Activated T-helper 2 cell treated with anti-CD3 and anti-CD28 coated beads, Interferon-gamma antibody, Interleukin-2, Interleukin-4, amounts not matched to agents 10 μg/mL and 5 μg/mL and 100 μg/mL, durations not matched to agents 14 hours and 24 hours and 36 hours (primary cell): ENCODE measurements around the gene BDH2. TPM values are rescaled to one million over a fixed set of nuclear protein-coding genes. Genes with fewer than 3 reads are reported as not detected.

Experiments used
- DNase-seq: peaks from one replicate; pipeline ENCODE4 v3.0.0; 2021; ENCODE audit warnings: low spot score
- H3K27ac Mint-ChIP-seq: one replicate; pipeline ENCODE4 v1.8.0; 2021; ENCODE audit warnings: mixed read lengths
- H3K27me3 Mint-ChIP-seq: one replicate; pipeline ENCODE4 v1.8.0; 2021; ENCODE audit warnings: low read depth, mixed read lengths
- H3K36me3 Mint-ChIP-seq: one replicate; pipeline ENCODE4 v1.8.0; 2021; ENCODE audit warnings: low read depth, mixed read lengths
- H3K4me1 Mint-ChIP-seq: one replicate; pipeline ENCODE4 v1.8.0; 2021; ENCODE audit warnings: low read depth, mixed read lengths
- H3K4me3 Mint-ChIP-seq: one replicate; pipeline ENCODE4 v1.8.0; 2021; ENCODE audit warnings: low read depth, mild to moderate bottlenecking, moderate library complexity, mixed read lengths
- H3K9me3 Mint-ChIP-seq: one replicate; pipeline ENCODE4 v1.8.0; 2021; ENCODE audit warnings: mixed read lengths
- intact Hi-C: fragments of 100-400 bp; cut with micrococcal nuclease; formaldehyde crosslinking; loops from one replicate; pipeline ENCODE4 v1.15.1; 2023
- total RNA-seq: library from RNA; stranded (reverse); gene quantifications from 2 replicates; pipeline ENCODE4 v1.2.3, GENCODE V29; 2022

Gene BDH2
- 16.0 and 16.3 TPM in 2 replicates for total RNA-seq

DNA sequence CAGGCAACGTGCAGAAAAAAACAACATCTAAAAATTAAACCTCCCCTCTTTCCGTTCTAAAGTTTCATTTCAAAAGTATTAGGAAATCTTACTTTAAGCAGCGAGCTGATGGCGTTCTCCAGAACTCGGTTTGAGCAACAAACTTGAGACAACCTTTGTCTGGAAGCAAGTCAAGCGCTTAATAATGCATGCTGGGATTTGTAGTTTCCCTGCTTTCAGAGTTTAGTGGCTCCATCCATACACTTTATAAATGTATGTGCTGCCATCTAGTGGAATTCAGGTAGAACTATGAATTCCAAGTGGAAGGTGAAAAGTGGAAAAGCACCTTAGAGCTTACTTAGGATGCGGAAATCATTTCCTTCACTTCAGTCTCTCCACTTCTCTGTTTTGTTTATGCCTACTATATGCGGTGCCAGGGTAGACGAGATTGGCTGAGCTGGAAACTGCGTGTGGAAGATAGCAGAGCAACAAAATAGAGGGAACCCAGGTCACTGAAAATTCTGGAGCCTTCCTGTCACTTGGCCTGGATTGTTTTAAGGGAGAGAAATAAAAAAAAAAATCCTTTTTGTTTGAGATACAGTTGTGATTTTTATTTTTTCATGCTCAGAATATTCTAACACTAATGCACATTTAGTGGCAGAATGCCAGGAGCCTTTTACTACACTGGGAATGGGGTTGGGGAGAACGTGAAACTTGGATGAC, at the start of gene BDH2:
BDH2 (minus strand) TSS at position 144 of the 702 bp plus-strand sequence. CDS start 3,580 bp downstream, outside the sequence.
- peak; percentile 31 for DNase-seq
- H3K27me3 Mint-ChIP-seq, result no peaks in the 10 kb centered on the region
- H3K36me3 Mint-ChIP-seq, result peaks cover 6% of the 10 kb centered on the region
- H3K27ac Mint-ChIP-seq, result peak within 1 kb of the TSS; percentile 85
- H3K4me1 Mint-ChIP-seq, result peaks cover 20% of the 10 kb centered on the region
- intact Hi-C loops, result loop anchor here (1.0 to 5.0 kb wide), 7 partner anchors 24 to 753 kb away; partner anchors contain the start of genes CISD2, MANBA, SLC39A8 and SLC9B1
- H3K4me3 Mint-ChIP-seq, result peak within 1 kb of the TSS; percentile 85
- no peaks in the 10 kb centered on the region for H3K9me3 Mint-ChIP-seq

- Mint-ChIP-seq H3K27me3 (no peaks in the 10 kb centered on the region), H3K4me3 (no peak overlapping the region), H3K27ac (no peak overlapping the region), H3K9me3 (no peaks in the 10 kb centered on the region), H3K36me3 (peaks cover 88% of the 10 kb centered on the region), H3K4me1 (peaks cover 9% of the 10 kb centered on the region)
- no peak for DNase-seq
- intact Hi-C loops, result no loop called here
Measured at GRCh38 chr4:103144926-103145325, 45.3 kb upstream of the BDH2 start.

DNA sequence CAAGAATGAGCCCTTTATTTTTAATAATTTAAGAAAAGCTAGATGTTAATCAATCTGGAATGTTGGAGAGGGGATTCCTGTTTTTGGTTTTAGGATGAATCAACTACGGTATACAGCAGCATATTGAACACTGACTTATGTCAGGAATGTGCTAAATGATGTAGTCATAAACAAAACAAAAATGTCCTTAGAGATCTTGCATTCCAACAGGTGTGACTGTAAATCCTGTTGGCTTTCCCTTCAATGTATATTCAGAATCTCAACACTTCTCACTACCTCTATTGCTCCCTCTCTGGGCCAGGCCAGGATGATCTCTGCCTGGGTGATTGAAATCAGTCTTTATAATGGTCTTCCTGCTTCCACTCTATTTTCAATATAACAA, 37.8 kb upstream of the BDH2 start:
- Mint-ChIP-seq H3K36me3 (peaks cover 77% of the 10 kb centered on the region), H3K27me3 (no peaks in the 10 kb centered on the region), H3K4me3 (no peak overlapping the region), H3K27ac (no peak overlapping the region), H3K4me1 (peaks cover 15% of the 10 kb centered on the region), H3K9me3 (no peaks in the 10 kb centered on the region)
- no peak for DNase-seq
- intact Hi-C loops, result no loop called here

- Mint-ChIP-seq H3K27ac (no peak overlapping the region), H3K9me3 (no peaks in the 10 kb centered on the region), H3K36me3 (peaks cover 76% of the 10 kb centered on the region), H3K27me3 (no peaks in the 10 kb centered on the region), H3K4me1 (peaks cover 15% of the 10 kb centered on the region), H3K4me3 (no peak overlapping the region)
- DNase-seq, result no peak
- intact Hi-C loops, result no loop called here
Measured at GRCh38 chr4:103136671-103137445, 37.2 kb upstream of the BDH2 start.

DNA sequence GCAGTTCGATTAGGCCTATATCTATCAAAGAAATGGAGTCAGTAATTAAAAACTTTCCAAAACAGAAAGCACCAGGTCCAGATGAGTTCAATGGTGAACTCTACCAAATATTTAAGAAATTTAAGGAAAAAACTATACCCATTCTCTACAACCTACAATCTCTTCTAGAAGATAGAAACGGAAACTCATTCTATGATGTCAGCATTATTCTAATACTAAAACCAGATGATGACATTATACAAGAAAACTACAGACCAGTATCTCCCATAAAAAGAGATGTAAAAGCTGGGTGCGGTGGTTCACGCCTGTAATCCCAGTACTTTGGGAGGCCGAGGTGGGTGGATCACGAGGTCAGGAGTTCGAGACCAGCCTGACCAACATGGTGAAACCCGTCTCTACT, 29.5 kb upstream of the BDH2 start:
- peaks cover 32% of the 10 kb centered on the region for H3K9me3 Mint-ChIP-seq
- no peaks in the 10 kb centered on the region for H3K4me1 Mint-ChIP-seq
- intact Hi-C loops, result no loop called here
- H3K36me3 Mint-ChIP-seq, result peaks cover 84% of the 10 kb centered on the region
- DNase-seq, result no peak
- no peak overlapping the region for H3K4me3 Mint-ChIP-seq
- no peak overlapping the region for H3K27ac Mint-ChIP-seq
- H3K27me3 Mint-ChIP-seq, result no peaks in the 10 kb centered on the region

DNA sequence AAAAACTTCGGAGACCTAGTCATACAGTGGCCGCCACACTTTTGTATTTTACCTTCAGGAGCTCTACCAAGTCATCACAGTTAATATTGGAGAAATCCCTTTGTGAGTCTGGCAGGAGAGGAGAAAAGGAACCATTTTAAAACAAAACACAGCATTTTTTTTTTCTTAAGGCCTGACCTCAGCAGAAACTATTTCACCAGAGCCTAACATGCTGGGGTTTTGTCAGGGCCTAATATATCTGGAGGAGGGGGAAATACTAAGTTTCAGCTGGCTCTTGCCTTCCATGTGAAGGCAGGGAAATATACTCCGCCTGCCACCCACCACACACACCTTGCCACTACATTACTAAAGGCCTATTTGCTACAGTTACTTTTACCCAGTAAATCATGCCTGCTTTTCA, 26.5 kb upstream of the BDH2 start:
- no peak for DNase-seq
- H3K27me3 Mint-ChIP-seq, result no peaks in the 10 kb centered on the region
- H3K4me3 Mint-ChIP-seq, result no peak overlapping the region
- H3K9me3 Mint-ChIP-seq, result peaks cover 32% of the 10 kb centered on the region
- peaks cover 75% of the 10 kb centered on the region for H3K36me3 Mint-ChIP-seq
- intact Hi-C loops, result no loop called here
- H3K27ac Mint-ChIP-seq, result no peak overlapping the region
- H3K4me1 Mint-ChIP-seq, result peaks cover 2% of the 10 kb centered on the region

- Mint-ChIP-seq H3K4me1 (peaks cover 2% of the 10 kb centered on the region), H3K27ac (no peak overlapping the region), H3K4me3 (no peak overlapping the region), H3K27me3 (no peaks in the 10 kb centered on the region), H3K36me3 (peaks cover 64% of the 10 kb centered on the region), H3K9me3 (peaks cover 11% of the 10 kb centered on the region)
- intact Hi-C loops, result no loop called here
- no peak for DNase-seq
Measured at GRCh38 chr4:103123114-103123513, 23.5 kb upstream of the BDH2 start.

DNA sequence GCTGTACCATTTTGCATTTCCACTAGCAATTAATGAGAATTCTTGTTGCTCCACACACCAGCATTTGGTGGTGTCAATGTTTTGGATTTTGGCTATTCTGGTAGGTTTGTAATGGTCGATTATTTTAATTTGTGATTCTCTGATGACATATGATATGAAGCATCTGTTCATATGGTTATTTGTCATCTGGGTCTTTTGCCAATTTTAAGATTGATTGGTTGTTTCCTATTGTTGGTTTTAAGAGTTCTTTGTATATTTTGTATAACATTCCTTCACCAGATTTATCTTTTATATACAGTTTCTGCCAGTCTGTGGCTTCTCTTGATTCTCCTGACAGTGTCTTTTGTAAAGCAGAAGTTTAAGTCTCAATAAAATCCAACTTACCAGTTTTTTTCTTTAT, 18.5 kb upstream of the BDH2 start:
- intact Hi-C loops, result no loop called here
- Mint-ChIP-seq H3K4me3 (no peak overlapping the region), H3K4me1 (no peaks in the 10 kb centered on the region), H3K27me3 (no peaks in the 10 kb centered on the region), H3K36me3 (peaks cover 31% of the 10 kb centered on the region), H3K9me3 (no peaks in the 10 kb centered on the region), H3K27ac (no peak overlapping the region)
- no peak for DNase-seq

DNA sequence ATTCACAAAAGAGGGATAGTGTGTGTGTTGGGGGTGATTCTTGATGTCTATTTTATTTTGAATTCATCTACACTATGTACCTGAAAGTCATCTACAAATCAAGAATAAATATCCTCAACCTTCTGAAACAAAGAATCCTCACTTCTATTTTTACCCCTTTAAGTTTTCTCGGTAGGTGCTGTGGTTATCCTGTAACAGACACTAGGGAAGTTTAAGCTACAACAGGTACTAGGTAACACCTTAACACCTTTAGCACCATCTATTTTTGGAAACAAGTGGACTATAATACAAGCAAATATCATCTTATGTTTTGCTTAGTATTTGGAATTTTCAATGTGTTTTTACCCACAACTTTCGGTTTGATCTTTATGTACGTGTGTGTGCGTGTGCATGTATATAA, 12.0 kb upstream of the BDH2 start:
- Mint-ChIP-seq H3K9me3 (no peaks in the 10 kb centered on the region), H3K27ac (no peak overlapping the region), H3K4me3 (no peak overlapping the region), H3K36me3 (peaks cover 37% of the 10 kb centered on the region), H3K4me1 (peaks cover 1% of the 10 kb centered on the region), H3K27me3 (no peaks in the 10 kb centered on the region)
- DNase-seq, result no peak
- intact Hi-C loops, result no loop called here

- no peak for DNase-seq
- Mint-ChIP-seq H3K9me3 (no peaks in the 10 kb centered on the region), H3K27ac (no peak overlapping the region), H3K27me3 (no peaks in the 10 kb centered on the region), H3K4me1 (peaks cover 8% of the 10 kb centered on the region), H3K36me3 (peaks cover 52% of the 10 kb centered on the region), H3K4me3 (no peak overlapping the region)
- intact Hi-C loops, result no loop called here
Measured at GRCh38 chr4:103108542-103108941, 8.9 kb upstream of the BDH2 start.

GRCh38 chr4:103105558-103106356, 6.1 kb upstream of the BDH2 start:
- Mint-ChIP-seq H3K36me3 (peaks cover 47% of the 10 kb centered on the region), H3K4me1 (peaks cover 8% of the 10 kb centered on the region), H3K27ac (peak overlapping the region; percentile 60), H3K27me3 (no peaks in the 10 kb centered on the region), H3K9me3 (no peaks in the 10 kb centered on the region), H3K4me3 (no peak overlapping the region)
- intact Hi-C loops, result no loop called here
- DNase-seq, result no peak

- no peak overlapping the region for H3K27ac Mint-ChIP-seq
- H3K4me1 Mint-ChIP-seq, result peaks cover 12% of the 10 kb centered on the region
- intact Hi-C loops, result no loop called here
Measured at GRCh38 chr4:103104886-103105285, 5.3 kb upstream of the BDH2 start.

More at GRCh38 chr4:103104886-103105285, 5.3 kb upstream of the BDH2 start:
- DNase-seq, result no peak
- H3K36me3 Mint-ChIP-seq, result peaks cover 39% of the 10 kb centered on the region
- H3K9me3 Mint-ChIP-seq, result no peaks in the 10 kb centered on the region
- no peak overlapping the region for H3K4me3 Mint-ChIP-seq
- no peaks in the 10 kb centered on the region for H3K27me3 Mint-ChIP-seq
